Measurements from ENCODE around the gene EID2.

Gene EID2

GRCh38 chr19:39533791-39534190 is 6.2 kb downstream of the EID2 start:
- DNase-seq (ENCODE audit: low read depth in 3 of 3), result no peak

- DNase-seq (ENCODE audit: low read depth in 3 of 3), result no peak
Observed at GRCh38 chr19:39533003-39533512, 6.9 kb downstream of the EID2 start.

- DNase-seq (ENCODE audit: low read depth in 3 of 3), result peak; percentile 89 to 94 (median 93)
Observed at GRCh38 chr19:39532233-39533002, 7.5 kb downstream of the EID2 start, which contains the start of gene EID2B. EID2B (minus strand) TSS chr19:39532852; CDS start chr19:39532802, 50 bp downstream.

- DNase-seq (ENCODE audit: low read depth in 3 of 3), result no peak
Observed at GRCh38 chr19:39531834-39532232, 8.1 kb downstream of the EID2 start.

- DNase-seq (ENCODE audit: low read depth in 3 of 3), result no peak
Observed at GRCh38 chr19:39525205-39525604, 14.8 kb downstream of the EID2 start.

GRCh38 chr19:39524495-39524894 is 15.5 kb downstream of the EID2 start:
- DNase-seq (ENCODE audit: low read depth in 3 of 3), result no peak

GRCh38 chr19:39520541-39521484 is 19.1 kb downstream of the EID2 start:
- no peak for DNase-seq (ENCODE audit: low read depth in 3 of 3)

GRCh38 chr19:39518975-39519374 is 21.0 kb downstream of the EID2 start:
- no peak for DNase-seq (ENCODE audit: low read depth in 3 of 3)

GRCh38 chr19:39518458-39518857 is 21.5 kb downstream of the EID2 start:
- no peak for DNase-seq (ENCODE audit: low read depth in 3 of 3)

- no peak for DNase-seq (ENCODE audit: low read depth in 3 of 3)
Observed at GRCh38 chr19:39517432-39517831, 22.5 kb downstream of the EID2 start.

- DNase-seq (ENCODE audit: low read depth in 3 of 3), result no peak
Observed at GRCh38 chr19:39516270-39516669, 23.7 kb downstream of the EID2 start.

GRCh38 chr19:39515551-39516191 is 24.3 kb downstream of the EID2 start:
- no peak for DNase-seq (ENCODE audit: low read depth in 3 of 3)

GRCh38 chr19:39514840-39515550 is 25.0 kb downstream of the EID2 start, which contains the start of gene SELENOV:
SELENOV (plus strand) TSS chr19:39515139; CDS start chr19:39515213, 74 bp downstream.
- no peak for DNase-seq (ENCODE audit: low read depth in 3 of 3)

- DNase-seq (ENCODE audit: low read depth in 3 of 3), result no peak
Observed at GRCh38 chr19:39512988-39513387, 27.0 kb downstream of the EID2 start.

- no peak for DNase-seq (ENCODE audit: low read depth in 3 of 3)
Observed at GRCh38 chr19:39509233-39509632, 30.7 kb downstream of the EID2 start.

- no peak for DNase-seq (ENCODE audit: low read depth in 3 of 3)
Observed at GRCh38 chr19:39508629-39509028, 31.3 kb downstream of the EID2 start.

GRCh38 chr19:39507715-39508364 is 32.1 kb downstream of the EID2 start:
- no peak for DNase-seq (ENCODE audit: low read depth in 3 of 3)

GRCh38 chr19:39506944-39507714 is 32.8 kb downstream of the EID2 start:
- peak; percentile 22 to 74 (median 48) for DNase-seq (ENCODE audit: low read depth in 3 of 3)

- DNase-seq (ENCODE audit: low read depth in 3 of 3), result no peak
Observed at GRCh38 chr19:39506598-39506943, 33.4 kb downstream of the EID2 start.
